Keratinocyte (primary cell): ENCODE measurements around the gene EOGT. TPM values are rescaled to one million over a fixed set of nuclear protein-coding genes. Genes with fewer than 3 reads are reported as not detected.

Experiments used
- DNase-seq: peaks from one replicate; pipeline ENCODE4 v3.0.0-alpha.2; 2011; ENCODE audit warnings: low read depth, missing footprints, low spot score
- FAIRE-seq: peaks from 2 replicates; lab custom pipeline; 2011; peaks lifted over from hg19 to GRCh38; lab: Jason Lieb, UNC
- H2AFZ ChIP-seq: 2 replicates; pipeline ENCODE4 v1.6.0; 2012; ENCODE audit warnings: low read length, control low read depth, inconsistent platforms; ENCODE audit not compliant: control insufficient read depth
- H3K27ac ChIP-seq: 2 replicates; pipeline ENCODE4 v1.5.1; 2011; ENCODE audit warnings: low read length; ENCODE audit not compliant: control insufficient read depth, insufficient read depth
- H3K27me3 ChIP-seq: 3 replicates; pipeline ENCODE4 v1.6.0; 2011; ENCODE audit warnings: low read length; ENCODE audit not compliant: control insufficient read depth, insufficient read depth; ENCODE audit errors: extremely low read depth
- H3K36me3 ChIP-seq, 2 experiments: 2 replicates in 1 of 2; 3 replicates in 1 of 2; pipeline ENCODE4 v1.5.1; 2011; ENCODE audit warnings: low read length in 2 of 2, mild to moderate bottlenecking in 1 of 2; ENCODE audit not compliant: control insufficient read depth in 2 of 2, insufficient read depth in 2 of 2; ENCODE audit errors: extremely low read depth in 1 of 2
- H3K4me1 ChIP-seq: 3 replicates; pipeline ENCODE4 v1.5.1; 2011; ENCODE audit warnings: low read length; ENCODE audit not compliant: control insufficient read depth, insufficient read depth; ENCODE audit errors: extremely low read depth
- H3K4me2 ChIP-seq: 3 replicates; pipeline ENCODE4 v1.6.0; 2011; ENCODE audit warnings: low read depth, low read length; ENCODE audit not compliant: control insufficient read depth, insufficient read depth; ENCODE audit errors: extremely low read depth
- H3K4me3 ChIP-seq, 3 experiments: fragments of 200-600 bp in 1 of 3; sonication (generic) in 1 of 3; 2 replicates in 2 of 3; 3 replicates in 1 of 3; pipeline ENCODE4 v1.5.1; 2011 to 2016; ENCODE audit warnings: low read length in 3 of 3, mild to moderate bottlenecking in 3 of 3, control low read depth in 2 of 3, inconsistent platforms in 1 of 3, low read depth in 1 of 3, mixed read lengths in 1 of 3, mixed run types in 1 of 3, moderate library complexity in 1 of 3; ENCODE audit not compliant: control insufficient read depth in 2 of 3, insufficient read depth in 2 of 3; ENCODE audit errors: extremely low read depth in 1 of 3
- H3K79me2 ChIP-seq: 2 replicates; pipeline ENCODE4 v1.6.0; 2012; ENCODE audit warnings: low read length; ENCODE audit not compliant: control insufficient read depth, insufficient read depth
- H3K9ac ChIP-seq: 3 replicates; pipeline ENCODE4 v1.6.0; 2011; ENCODE audit warnings: low read length; ENCODE audit not compliant: control insufficient read depth, insufficient read depth; ENCODE audit errors: extremely low read depth
- H3K9me1 ChIP-seq: 3 replicates; pipeline ENCODE4 v1.6.0; 2011; ENCODE audit warnings: low read length; ENCODE audit not compliant: control insufficient read depth, insufficient read depth; ENCODE audit errors: extremely low read depth
- H3K9me3 ChIP-seq: 2 replicates; pipeline ENCODE4 v1.5.1; 2012; ENCODE audit warnings: low read depth, low read length; ENCODE audit not compliant: control insufficient read depth
- H4K20me1 ChIP-seq: 3 replicates; pipeline ENCODE4 v1.6.0; 2011; ENCODE audit warnings: low read length; ENCODE audit not compliant: control insufficient read depth, insufficient read depth; ENCODE audit errors: extremely low read depth
- CTCF ChIP-seq, 3 experiments: IDR thresholded peaks in 1 of 3; conservative IDR thresholded peaks in 1 of 3; optimal IDR thresholded peaks in 1 of 3; 2 replicates in 2 of 3; 3 replicates in 1 of 3; pipeline versions ENCODE3 to v1.5.1; 2011; ENCODE audit warnings: low read length in 3 of 3, mild to moderate bottlenecking in 3 of 3, moderate library complexity in 2 of 3, control low read depth in 1 of 3, inconsistent platforms in 1 of 3; ENCODE audit not compliant: insufficient read depth in 2 of 3; ENCODE audit errors: extremely low read depth in 1 of 3
- EZH2 ChIP-seq: IDR thresholded peaks from one replicate; pipeline ENCODE4 v1.6.1; 2012; ENCODE audit warnings: inconsistent platforms, mild to moderate bottlenecking, low read length, moderate library complexity
- dilution Hi-C: fragments of 300-500 bp; cut with MboI; formaldehyde crosslinking; loops from one replicate; pipeline ENCODE4 v1.7.0; 2020; ENCODE audit warnings: low sequenced_read_pairs; ENCODE audit not compliant: extremely low pct_ligation_motif_present
- polyA plus RNA-seq, 5 experiments: library from polyadenylated mRNA; depleted of rRNA in 3 of 5; stranded (reverse) in 3 of 5; stranded (forward) in 1 of 5; unstranded in 1 of 5; fragments of >200 nt; gene quantifications; 1 replicate in 1 of 5; 2 replicates in 3 of 5; 3 replicates in 1 of 5; pipeline versions ENCODE4 v1.2.1 to v1.2.3, GENCODE V29; 2011 to 2012; ENCODE audit warnings: missing spikeins in 2 of 5, low read depth in 1 of 5, low replicate concordance in 1 of 5

Gene EOGT
- polyA plus RNA-seq, 1 donor (not counting 4 experiments of a cell fraction or from before 2014, with no cell fraction given), result 39.0 TPM

- Histone ChIP-seq H3K9me1 (no peaks in the 10 kb centered on the region), H3K27ac (no peak overlapping the region), H3K9me3 (no peaks in the 10 kb centered on the region), H3K4me2 (no peak overlapping the region), H3K79me2 (no peaks in the 10 kb centered on the region), H4K20me1 (no peaks in the 10 kb centered on the region), H3K4me3 (no peak overlapping the region), H3K27me3 (no peaks in the 10 kb centered on the region), H3K4me1 (no peaks in the 10 kb centered on the region), H2AFZ (no peak overlapping the region), H3K9ac (no peak overlapping the region), H3K36me3 (peaks cover 18 to 24% of the 10 kb centered on the region in 2 experiments)
- TF ChIP-seq CTCF (optimal IDR thresholded peaks at IDR 0.05 in 1 of 3, IDR thresholded peaks at IDR 0.05 in 1 of 3, conservative IDR thresholded peaks at IDR 0.05 in 1 of 3; ENCODE audit: extremely low read depth in 1 of 3, insufficient read depth in 2 of 3, low read length in 3 of 3) (no peak), EZH2 (no peak)
- FAIRE-seq (no peak), DNase-seq (no peak)
- dilution Hi-C loops, result no loop called here
Measured at GRCh38 chr3:68987322-68987721, 26.2 kb downstream of the EOGT start.

- peaks cover 19 to 24% of the 10 kb centered on the region in 2 experiments for H3K36me3 ChIP-seq
- no peak for FAIRE-seq
- no peaks in the 10 kb centered on the region for H3K9me1 ChIP-seq
- DNase-seq, result no peak
- TF ChIP-seq CTCF (optimal IDR thresholded peaks at IDR 0.05 in 1 of 3, IDR thresholded peaks at IDR 0.05 in 1 of 3, conservative IDR thresholded peaks at IDR 0.05 in 1 of 3; ENCODE audit: extremely low read depth in 1 of 3, insufficient read depth in 2 of 3, low read length in 3 of 3) (no peak), EZH2 (no peak)
- no peak overlapping the region for H3K4me3 ChIP-seq
- H3K9ac ChIP-seq, result no peak overlapping the region
- dilution Hi-C loops, result no loop called here
- no peaks in the 10 kb centered on the region for H3K4me1 ChIP-seq
- no peaks in the 10 kb centered on the region for H3K79me2 ChIP-seq
- H3K4me2 ChIP-seq, result no peak overlapping the region
- H3K27me3 ChIP-seq, result no peaks in the 10 kb centered on the region
- no peak overlapping the region for H2AFZ ChIP-seq
- no peak overlapping the region for H3K27ac ChIP-seq
- no peaks in the 10 kb centered on the region for H3K9me3 ChIP-seq
- H4K20me1 ChIP-seq, result no peaks in the 10 kb centered on the region
Measured at GRCh38 chr3:68986496-68987208, 26.8 kb downstream of the EOGT start.
